Measurements from ENCODE around the gene CSNK1G2. TPM values are rescaled to one million over a fixed set of nuclear protein-coding genes. Genes with fewer than 3 reads are reported as not detected.

Gene CSNK1G2
- total RNA-seq (2014; rRNA removed; shearing (Covaris generic)), result 23.2 and 36.6 TPM in 2 replicates

DNA sequence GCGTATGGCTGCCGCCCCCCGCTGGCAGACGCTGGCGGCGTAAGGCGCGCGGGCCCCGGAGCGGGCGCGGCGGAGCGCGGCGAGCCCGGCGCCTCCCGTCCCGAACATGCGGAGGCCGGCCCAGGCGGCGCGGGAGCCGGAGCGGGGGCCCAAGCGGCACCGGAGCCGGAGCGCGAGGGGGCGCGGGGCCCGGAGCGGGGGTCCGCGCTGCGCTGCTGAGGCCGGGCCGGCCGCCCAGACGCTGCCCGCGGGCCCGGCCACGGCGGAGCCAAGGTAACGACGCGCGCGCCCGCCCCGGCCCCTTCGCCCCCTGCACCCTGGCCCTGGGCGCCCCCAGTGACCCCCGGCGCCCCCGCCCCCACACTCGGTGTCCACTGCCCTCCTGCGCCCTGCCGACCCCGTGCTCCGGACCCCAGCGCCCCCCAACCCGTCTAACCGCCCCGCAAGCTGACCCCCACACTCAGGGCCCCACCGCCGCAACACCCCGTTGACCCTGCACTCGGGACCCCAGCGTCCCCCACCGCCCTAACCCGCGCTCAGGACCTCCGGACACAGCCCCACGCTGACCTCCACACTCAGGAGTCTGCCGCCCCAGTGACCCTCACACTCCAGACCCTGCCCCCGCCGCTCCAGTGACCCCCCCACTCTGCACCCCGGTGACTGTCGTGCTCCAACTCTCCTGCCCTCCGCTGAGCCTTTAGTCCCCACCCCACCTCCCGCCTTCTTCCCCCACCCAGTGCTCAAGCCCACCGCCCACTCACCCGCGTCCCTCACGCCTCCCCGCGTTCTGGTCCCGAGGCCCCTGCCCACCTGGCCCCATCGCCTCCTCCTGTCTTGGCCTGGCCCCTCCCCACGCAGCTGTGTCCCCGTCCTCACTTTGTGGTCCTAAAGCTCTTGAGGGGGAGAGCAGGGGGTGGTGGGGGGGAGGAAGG is at the start of gene CSNK1G2:
Gene CSNK1G2 (plus strand): TSS at position 27 of the 932 bp plus-strand sequence. CDS start 28,601 bp downstream, outside the sequence.
- DNase-seq (ENCODE audit: low spot score), result no peak

DNA sequence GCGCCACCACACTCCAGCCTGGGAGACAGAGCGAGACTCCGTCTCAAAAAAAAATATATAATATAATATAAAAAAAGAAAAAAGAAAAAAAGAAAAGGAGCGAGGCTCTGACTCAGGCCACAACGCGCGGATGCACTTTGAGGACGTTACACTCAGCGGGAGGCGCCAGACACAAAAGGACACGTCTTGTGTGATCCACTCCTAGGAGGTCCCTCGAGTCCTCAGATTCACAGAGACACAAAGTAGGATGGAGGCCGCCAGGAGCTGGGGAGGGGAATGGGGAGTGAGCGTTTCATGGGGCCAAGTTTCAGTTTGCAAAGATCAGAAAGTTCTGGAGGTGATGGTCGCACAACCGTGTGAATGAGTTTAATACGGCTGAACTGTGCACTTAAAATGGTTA is 47.2 kb upstream of the CSNK1G2 start:
- no peak for DNase-seq (ENCODE audit: low spot score)

GRCh38 chr19:1896508-1896907 is 44.5 kb upstream of the CSNK1G2 start:
- DNase-seq (ENCODE audit: low spot score), result no peak

GRCh38 chr19:1901940-1902404 is 39.0 kb upstream of the CSNK1G2 start:
- DNase-seq (ENCODE audit: low spot score), result no peak

DNA sequence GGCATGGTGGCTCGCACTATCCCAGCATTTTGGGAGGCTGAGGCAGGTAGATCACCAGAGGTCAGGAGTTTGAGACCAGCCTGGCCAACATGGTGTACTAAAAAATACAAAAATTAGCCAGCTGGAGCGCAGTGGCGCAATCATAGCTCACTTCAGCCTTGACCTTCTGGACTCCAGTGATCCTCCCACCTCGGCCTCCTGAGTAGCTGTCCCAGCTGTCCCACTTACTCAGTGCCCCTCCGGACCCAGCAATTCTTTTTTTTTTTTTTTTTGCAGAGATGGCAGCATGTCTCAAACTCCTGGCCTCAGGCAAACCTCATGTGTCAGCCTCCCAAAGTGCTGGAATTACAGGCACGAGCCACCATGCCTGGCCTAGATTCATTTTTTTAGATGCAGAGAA is 38.0 kb upstream of the CSNK1G2 start:
- DNase-seq (ENCODE audit: low spot score), result no peak

DNA sequence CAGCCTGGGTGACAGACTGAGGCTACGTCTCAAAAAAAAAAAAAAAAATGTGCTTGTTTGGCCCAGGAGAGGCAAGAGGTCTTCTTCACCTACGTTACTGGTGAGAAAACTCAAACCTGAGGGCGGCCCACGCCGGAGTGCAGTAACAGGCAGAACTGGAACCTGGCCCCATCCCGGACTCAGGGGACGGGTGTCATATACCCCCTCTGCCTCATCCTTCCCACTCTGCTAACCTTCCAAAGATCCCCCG is 36.2 kb upstream of the CSNK1G2 start:
- no peak for DNase-seq (ENCODE audit: low spot score)

- DNase-seq (ENCODE audit: low spot score), result peak; percentile 98
Observed at GRCh38 chr19:1905110-1905862, 35.7 kb upstream of the CSNK1G2 start, which contains the start of the genes ADAT3 and SCAMP4. ADAT3 (plus strand) TSS chr19:1905399; CDS start chr19:1912048, 6,649 bp downstream. SCAMP4 (plus strand) TSS chr19:1905399; CDS start chr19:1915020, 9,621 bp downstream.

DNA sequence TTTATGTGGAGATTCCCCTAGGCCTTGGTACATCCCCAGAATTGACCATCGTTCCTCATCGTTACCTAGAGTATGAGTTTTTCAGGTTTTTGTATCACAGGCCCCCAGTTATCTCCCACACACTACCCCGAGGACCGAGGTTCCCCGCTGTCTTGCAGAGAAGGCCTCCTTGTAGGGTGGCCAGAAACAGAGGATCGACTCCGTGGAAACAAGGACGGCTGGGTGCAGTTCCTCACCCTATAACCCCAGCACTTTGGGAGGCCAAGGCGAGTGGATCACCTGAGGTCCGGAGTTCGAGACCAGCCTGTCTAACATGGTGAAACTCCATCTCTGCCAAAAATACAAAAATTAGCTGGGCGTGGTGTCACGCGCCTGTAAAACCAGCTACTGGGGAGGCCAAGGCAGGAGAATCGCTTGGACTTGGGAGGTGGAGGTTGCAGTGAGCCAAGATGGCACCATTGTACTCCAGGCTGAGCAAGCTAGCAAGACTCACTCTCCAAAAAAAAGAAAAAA is 35.1 kb upstream of the CSNK1G2 start:
- DNase-seq (ENCODE audit: low spot score), result no peak

DNA sequence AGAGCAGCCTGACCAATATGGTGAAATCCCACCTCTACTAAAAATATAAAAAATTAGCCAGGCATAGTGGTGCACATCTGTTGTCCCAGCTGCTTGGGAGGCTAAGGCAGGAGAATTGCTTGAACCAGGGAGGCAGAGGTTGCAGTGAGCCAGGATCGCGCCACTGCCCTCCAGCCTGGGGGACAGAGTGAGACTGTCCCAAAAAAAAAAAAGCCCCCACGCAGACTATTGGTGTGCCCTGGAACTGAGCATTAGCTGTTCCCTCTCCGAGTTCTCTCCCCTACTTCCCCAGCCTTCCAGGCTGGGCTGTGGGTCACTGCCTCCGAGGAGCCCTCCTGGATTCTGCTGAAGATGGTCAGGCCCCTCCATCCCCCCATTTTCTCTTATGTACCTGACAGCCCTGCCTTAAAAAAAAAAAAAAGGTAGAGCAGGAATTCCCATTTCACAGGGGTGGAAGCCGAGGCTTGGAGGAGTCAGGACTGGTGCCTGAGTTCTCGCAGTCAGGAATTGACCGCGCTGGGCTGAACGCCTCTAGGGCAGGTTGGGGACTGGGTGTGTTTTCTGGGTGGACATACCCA is 33.9 kb upstream of the CSNK1G2 start:
- no peak for DNase-seq (ENCODE audit: low spot score)

- DNase-seq (ENCODE audit: low spot score), result no peak
Observed at GRCh38 chr19:1907563-1908363, 33.2 kb upstream of the CSNK1G2 start.

DNA sequence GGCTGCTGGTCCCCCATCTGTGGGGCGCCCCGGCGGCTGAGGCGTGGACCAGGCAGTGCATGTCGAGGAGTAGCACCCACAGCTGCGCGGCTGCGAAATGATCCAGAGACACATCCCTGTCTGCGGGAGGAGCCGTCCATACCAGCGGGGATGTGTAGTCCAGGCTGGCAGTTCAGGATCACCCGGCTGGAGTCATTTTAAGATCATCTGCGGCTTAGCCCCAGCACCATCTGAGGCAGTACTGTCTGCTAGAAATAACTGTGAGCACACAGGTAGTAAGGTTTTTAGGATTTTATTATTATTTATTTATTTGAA is 32.7 kb upstream of the CSNK1G2 start:
- no peak for DNase-seq (ENCODE audit: low spot score)

DNA sequence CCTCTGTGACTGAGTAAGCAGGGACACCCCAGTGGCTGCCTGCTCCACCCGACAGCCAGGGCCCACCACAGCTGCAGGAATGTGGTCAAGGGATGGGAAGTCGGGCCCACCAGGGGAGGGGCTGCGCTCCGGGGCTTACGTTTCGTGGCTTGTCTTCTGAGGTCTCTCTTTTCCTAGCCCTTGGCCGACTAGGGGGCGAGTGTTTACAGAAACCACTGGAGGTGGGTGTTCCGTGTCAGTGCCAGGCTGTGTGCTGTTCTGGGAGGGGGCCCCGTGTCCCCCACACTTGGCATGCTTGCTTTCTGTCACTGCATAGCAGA is 31.3 kb upstream of the CSNK1G2 start:
- DNase-seq (ENCODE audit: low spot score), result no peak

DNA sequence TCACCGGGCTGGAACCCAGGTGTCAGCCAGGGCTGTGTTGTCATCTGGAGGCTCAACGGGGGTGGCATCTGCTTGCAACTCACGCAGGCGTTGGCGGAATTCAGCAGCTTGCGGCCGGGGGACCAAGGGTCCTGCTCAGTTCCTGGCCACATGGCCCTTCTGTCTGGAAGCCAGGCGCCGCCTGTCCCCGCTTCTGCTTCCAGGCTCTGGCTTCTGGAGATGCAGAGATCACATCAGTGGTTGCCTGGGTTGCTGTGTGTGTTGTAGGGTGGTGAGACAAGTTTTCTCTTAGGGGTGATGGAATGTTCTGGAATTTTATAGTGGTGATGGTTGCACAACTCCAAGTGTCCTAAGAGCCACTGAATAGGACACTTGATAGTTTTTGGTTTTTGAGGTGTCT is 30.8 kb upstream of the CSNK1G2 start:
- DNase-seq (ENCODE audit: low spot score), result no peak

DNA sequence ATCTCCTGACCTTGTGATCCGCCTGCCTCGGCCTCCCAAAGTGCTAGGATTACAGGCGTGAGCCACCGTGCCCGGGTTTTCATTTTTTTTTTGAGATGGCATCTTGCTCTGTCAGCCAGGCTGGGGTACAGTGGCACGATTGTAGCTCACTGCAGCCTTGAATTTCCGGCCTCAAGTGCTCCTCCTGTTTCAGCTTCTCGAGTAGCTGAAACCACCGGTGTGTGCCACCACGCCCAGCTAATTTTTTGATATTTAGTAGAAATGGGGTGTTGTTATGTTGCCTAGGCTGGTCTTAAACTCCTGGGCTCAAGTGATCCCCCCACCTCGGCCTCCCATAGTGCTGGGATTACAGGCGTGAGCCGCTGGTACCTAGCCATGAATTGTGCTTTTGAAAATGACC is 29.9 kb upstream of the CSNK1G2 start:
- no peak for DNase-seq (ENCODE audit: low spot score)

- DNase-seq (ENCODE audit: low spot score), result no peak
Observed at GRCh38 chr19:1911995-1912394, 29.0 kb upstream of the CSNK1G2 start.

DNA sequence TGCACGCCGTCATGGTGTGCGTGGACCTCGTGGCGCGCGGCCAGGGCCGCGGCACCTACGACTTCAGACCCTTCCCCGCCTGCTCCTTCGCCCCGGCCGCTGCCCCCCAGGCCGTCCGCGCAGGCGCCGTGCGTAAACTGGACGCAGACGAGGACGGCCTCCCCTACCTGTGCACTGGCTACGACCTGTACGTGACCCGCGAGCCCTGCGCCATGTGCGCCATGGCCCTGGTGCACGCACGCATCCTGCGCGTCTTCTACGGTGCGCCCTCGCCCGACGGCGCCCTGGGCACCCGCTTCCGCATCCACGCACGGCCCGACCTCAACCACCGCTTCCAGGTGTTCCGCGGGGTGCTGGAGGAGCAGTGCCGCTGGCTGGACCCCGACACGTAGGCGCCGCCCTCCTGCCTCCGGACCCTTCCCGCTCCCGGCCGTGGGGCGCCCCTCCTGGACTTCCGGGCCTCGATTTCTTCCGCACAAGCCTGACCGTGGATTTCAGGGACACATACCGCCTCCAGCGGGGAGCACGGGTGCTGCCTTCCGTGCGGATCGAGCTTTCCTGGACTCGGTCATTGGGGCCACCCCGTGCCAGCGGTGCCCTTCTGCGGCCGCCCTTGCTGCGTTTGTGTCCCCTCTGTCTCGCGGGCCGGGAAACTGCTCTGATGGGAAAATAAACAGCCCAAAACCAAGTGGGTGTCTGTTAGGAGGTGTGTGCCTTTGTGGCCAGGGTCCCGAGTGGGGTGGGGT is 28.0 kb upstream of the CSNK1G2 start:
- DNase-seq (ENCODE audit: low spot score), result no peak

- DNase-seq (ENCODE audit: low spot score), result no peak
Observed at GRCh38 chr19:1913781-1914577, 27.0 kb upstream of the CSNK1G2 start.

GRCh38 chr19:1914826-1915341 is 26.1 kb upstream of the CSNK1G2 start:
- no peak for DNase-seq (ENCODE audit: low spot score)

GRCh38 chr19:1917146-1917545 is 23.8 kb upstream of the CSNK1G2 start:
- DNase-seq (ENCODE audit: low spot score), result no peak

DNA sequence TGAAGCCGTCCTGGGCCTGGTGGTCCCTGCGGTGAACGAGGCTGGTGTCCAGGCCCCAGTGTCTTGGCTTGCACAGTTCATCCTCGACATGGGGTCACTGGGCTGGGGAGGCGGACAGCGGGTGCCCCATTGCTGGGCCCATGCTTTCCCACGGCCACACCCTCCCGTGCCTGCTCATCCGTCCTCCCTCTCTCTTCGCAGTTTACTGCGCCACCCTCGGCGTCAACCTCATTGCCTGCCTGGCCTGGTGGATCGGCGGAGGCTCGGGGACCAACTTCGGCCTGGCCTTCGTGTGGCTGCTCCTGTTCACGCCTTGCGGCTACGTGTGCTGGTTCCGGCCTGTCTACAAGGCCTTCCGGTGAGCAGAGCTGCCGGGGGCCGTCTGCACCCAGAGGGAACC is 23.0 kb upstream of the CSNK1G2 start:
- DNase-seq (ENCODE audit: low spot score), result no peak

Data from H4 (cell line).